ENCODE measurements around the gene EMID1. TPM values are rescaled to one million over a fixed set of nuclear protein-coding genes. Genes with fewer than 3 reads are reported as not detected.

EMID1 gene
- total and polyA plus RNA-seq, 2 experiments from 2014 or later, result 11.5 to 15.0 TPM

DNA sequence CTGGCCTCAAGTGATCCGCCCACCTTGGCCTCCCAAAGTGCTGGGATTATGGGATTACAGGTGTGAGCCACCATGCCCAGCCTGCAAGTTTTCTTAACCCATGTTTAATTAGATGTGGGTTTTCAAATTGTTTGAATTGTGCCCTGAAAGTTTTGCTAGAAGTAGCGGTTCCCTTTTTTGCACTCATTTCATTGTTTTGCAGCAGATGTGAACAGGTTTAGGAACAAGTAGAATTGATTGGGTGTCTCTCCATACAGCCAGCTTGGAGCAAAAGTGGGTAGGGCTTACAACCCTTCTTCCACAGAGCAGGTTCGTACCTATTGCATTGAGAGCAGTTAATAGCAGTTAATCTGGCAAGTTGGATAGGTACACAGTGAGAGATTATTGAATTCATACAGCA lies 78.5 kb downstream of the EMID1 start:
- Histone ChIP-seq H3K4me1 (ENCODE audit: insufficient read depth) (no peaks in the 10 kb centered on the region), H3K4me2 (no peak overlapping the region), H3K79me2 (peaks cover 98% of the 10 kb centered on the region), H3K9me2 (replicated peaks; ENCODE audit: insufficient read depth) (no peaks in the 10 kb centered on the region), H3K27me3 (no peaks in the 10 kb centered on the region), H2AFZ (no peak overlapping the region), H3K36me3 (replicated peaks; ENCODE audit: insufficient read depth, low read depth) (no peaks in the 10 kb centered on the region), H3K27ac (no peak overlapping the region), H3K9me3 (ENCODE audit: low read depth) (no peaks in the 10 kb centered on the region), H3K4me3 (no peak overlapping the region), H4K20me1 (ENCODE audit: insufficient read depth, poor library complexity, severe bottlenecking) (peaks cover 99% of the 10 kb centered on the region)
- TF ChIP-seq EZH2phosphoT487 (IDR thresholded peaks at IDR 0.05; ENCODE audit: low read depth, severe bottlenecking, unreplicated experiment), result no peak
- TF ChIP-seq CTCF (IDR thresholded peaks at IDR 0.05; ENCODE audit: poor library complexity), result no peak
- TF ChIP-seq EZH2 (IDR thresholded peaks at IDR 0.05; ENCODE audit: borderline replicate concordance), result no peak
- no peak for DNase-seq (ENCODE audit: low spot score)
- 99% methylated on average over 3 of the region's 3 CpGs for WGBS (ENCODE audit: low lambda C conversion rate, missing lambda C conversion rate)

DNA sequence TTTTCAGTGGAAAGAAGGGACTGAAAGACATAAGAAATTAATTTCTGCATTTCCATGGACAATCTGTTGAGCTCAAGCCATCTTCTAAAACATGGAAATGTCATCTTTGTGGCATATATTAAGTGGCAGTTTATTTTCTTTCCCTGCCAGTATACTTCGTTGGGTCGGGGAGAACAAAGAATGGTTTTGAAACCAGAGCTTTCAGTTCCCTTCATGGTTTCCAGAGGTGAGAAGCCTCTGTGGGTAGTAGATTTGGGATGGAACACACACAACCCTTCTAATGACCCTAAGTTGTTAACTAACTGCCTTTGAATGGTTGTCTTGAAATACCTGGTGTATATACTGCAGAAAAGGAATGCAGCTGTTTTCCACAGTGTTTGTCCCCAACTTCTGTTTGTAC lies 83.1 kb downstream of the EMID1 start:
- peaks cover 11% of the 10 kb centered on the region for H3K36me3 ChIP-seq (replicated peaks; ENCODE audit: insufficient read depth, low read depth)
- no peaks in the 10 kb centered on the region for H3K4me1 ChIP-seq (ENCODE audit: insufficient read depth)
- no peaks in the 10 kb centered on the region for H3K9me3 ChIP-seq (ENCODE audit: low read depth)
- H3K27me3 ChIP-seq, result no peaks in the 10 kb centered on the region
- H3K4me3 ChIP-seq, result no peak overlapping the region
- no peak overlapping the region for H3K4me2 ChIP-seq
- no peak overlapping the region for H3K27ac ChIP-seq
- WGBS (ENCODE audit: low lambda C conversion rate, missing lambda C conversion rate), result 86% methylated on average over 2 of the region's 2 CpGs
- no peak overlapping the region for H2AFZ ChIP-seq
- no peak for TF ChIP-seq CTCF (IDR thresholded peaks at IDR 0.05; ENCODE audit: poor library complexity)
- no peak for TF ChIP-seq EZH2phosphoT487 (IDR thresholded peaks at IDR 0.05; ENCODE audit: low read depth, severe bottlenecking, unreplicated experiment)
- TF ChIP-seq EZH2 (IDR thresholded peaks at IDR 0.05; ENCODE audit: borderline replicate concordance), result no peak
- peaks cover 86% of the 10 kb centered on the region for H3K79me2 ChIP-seq
- no peaks in the 10 kb centered on the region for H3K9me2 ChIP-seq (replicated peaks; ENCODE audit: insufficient read depth)
- no peak for DNase-seq (ENCODE audit: low spot score)
- H4K20me1 ChIP-seq (ENCODE audit: insufficient read depth, poor library complexity, severe bottlenecking), result peaks cover 96% of the 10 kb centered on the region

GRCh38 chr22:29290061-29290460 lies 84.4 kb downstream of the EMID1 start:
- H3K4me3 ChIP-seq, result no peak overlapping the region
- 84% methylated on average over 5 of the region's 5 CpGs for WGBS (ENCODE audit: low lambda C conversion rate, missing lambda C conversion rate)
- H3K79me2 ChIP-seq, result peaks cover 81% of the 10 kb centered on the region
- no peaks in the 10 kb centered on the region for H3K27me3 ChIP-seq
- H3K36me3 ChIP-seq (replicated peaks; ENCODE audit: insufficient read depth, low read depth), result peaks cover 17% of the 10 kb centered on the region
- no peak overlapping the region for H3K4me2 ChIP-seq
- no peak for TF ChIP-seq EZH2 (IDR thresholded peaks at IDR 0.05; ENCODE audit: borderline replicate concordance)
- no peak for TF ChIP-seq CTCF (IDR thresholded peaks at IDR 0.05; ENCODE audit: poor library complexity)
- no peak for TF ChIP-seq EZH2phosphoT487 (IDR thresholded peaks at IDR 0.05; ENCODE audit: low read depth, severe bottlenecking, unreplicated experiment)
- H3K4me1 ChIP-seq (ENCODE audit: insufficient read depth), result no peaks in the 10 kb centered on the region
- H3K9me2 ChIP-seq (replicated peaks; ENCODE audit: insufficient read depth), result no peaks in the 10 kb centered on the region
- DNase-seq (ENCODE audit: low spot score), result no peak
- H3K9me3 ChIP-seq (ENCODE audit: low read depth), result no peaks in the 10 kb centered on the region
- H2AFZ ChIP-seq, result no peak overlapping the region
- H3K27ac ChIP-seq, result no peak overlapping the region
- peaks cover 92% of the 10 kb centered on the region for H4K20me1 ChIP-seq (ENCODE audit: insufficient read depth, poor library complexity, severe bottlenecking)

DNA sequence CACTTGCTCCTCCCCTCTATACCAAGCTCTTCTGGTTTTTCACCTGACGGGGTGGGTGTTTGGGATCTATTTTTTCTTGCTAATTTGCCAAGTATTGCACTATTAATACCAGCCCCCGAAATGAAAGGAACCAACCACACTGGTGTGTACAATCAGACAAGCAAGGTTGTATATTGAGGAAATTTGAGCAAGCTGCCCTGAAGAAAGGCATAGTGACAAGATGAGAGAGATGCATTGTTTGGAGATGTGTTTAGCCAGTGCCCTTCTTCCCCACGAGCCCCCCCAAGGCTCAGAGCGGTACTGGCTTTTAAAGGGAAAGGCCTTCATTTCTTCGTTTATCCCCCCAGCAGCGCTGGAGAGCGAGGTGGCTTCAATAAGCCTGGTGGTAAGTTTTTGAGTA lies 85.5 kb downstream of the EMID1 start:
- peaks cover 88% of the 10 kb centered on the region for H4K20me1 ChIP-seq (ENCODE audit: insufficient read depth, poor library complexity, severe bottlenecking)
- H3K4me3 ChIP-seq, result no peak overlapping the region
- no peaks in the 10 kb centered on the region for H3K9me2 ChIP-seq (replicated peaks; ENCODE audit: insufficient read depth)
- peaks cover 73% of the 10 kb centered on the region for H3K79me2 ChIP-seq
- H3K27me3 ChIP-seq, result no peaks in the 10 kb centered on the region
- H3K4me2 ChIP-seq, result no peak overlapping the region
- peaks cover 20% of the 10 kb centered on the region for H3K36me3 ChIP-seq (replicated peaks; ENCODE audit: insufficient read depth, low read depth)
- no peak overlapping the region for H2AFZ ChIP-seq
- H3K27ac ChIP-seq, result no peak overlapping the region
- WGBS (ENCODE audit: low lambda C conversion rate, missing lambda C conversion rate), result 86% methylated on average over 7 of the region's 7 CpGs
- H3K4me1 ChIP-seq (ENCODE audit: insufficient read depth), result no peaks in the 10 kb centered on the region
- H3K9me3 ChIP-seq (ENCODE audit: low read depth), result no peaks in the 10 kb centered on the region
- no peak for TF ChIP-seq EZH2 (IDR thresholded peaks at IDR 0.05; ENCODE audit: borderline replicate concordance)
- no peak for TF ChIP-seq CTCF (IDR thresholded peaks at IDR 0.05; ENCODE audit: poor library complexity)
- no peak for TF ChIP-seq EZH2phosphoT487 (IDR thresholded peaks at IDR 0.05; ENCODE audit: low read depth, severe bottlenecking, unreplicated experiment)
- no peak for DNase-seq (ENCODE audit: low spot score)

Data from hepatocyte (in vitro differentiated cells).